GM18861 (cell line): ENCODE results near the gene CD40LG.

Experiments
- ATAC-seq: cut with Tn5 transposase; IDR thresholded peaks from one replicate; pipeline ENCODE4 v1.9.1; 2021; ENCODE audit not compliant: unreplicated experiment

The CD40LG gene

GRCh38 chrX:136692271-136692670 lies 44.3 kb downstream of the CD40LG start:
- ATAC-seq = no peak

GRCh38 chrX:136694431-136695087 lies 46.6 kb downstream of the CD40LG start:
- ATAC-seq = peak; percentile 56

- ATAC-seq = no peak
Observed at GRCh38 chrX:136697156-136697555, 49.2 kb downstream of the CD40LG start.

DNA sequence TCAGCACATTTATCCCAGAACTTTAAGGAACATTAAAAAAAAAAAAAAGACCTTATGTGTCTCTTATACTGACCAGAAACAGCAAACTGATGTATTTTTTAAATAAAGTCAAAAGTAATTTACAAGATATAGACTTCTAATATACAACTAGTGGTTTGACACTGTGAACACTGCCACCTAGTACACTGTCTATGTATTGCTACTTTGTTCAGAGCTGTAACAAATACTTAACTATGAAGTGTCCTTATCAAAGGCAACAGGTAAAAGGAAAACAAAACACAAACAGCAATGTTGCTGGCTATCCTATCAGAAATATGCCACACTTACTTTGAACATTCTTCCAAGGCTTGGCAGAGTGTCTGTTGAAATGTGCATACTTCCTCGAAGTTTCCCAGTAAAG lies 60.4 kb downstream of the CD40LG start:
- no peak for ATAC-seq
